Esophagus squamous epithelium (tissue), 4 donors: Measurements from ENCODE around the gene TMEM72.

Experiments
- CTCF ChIP-seq, 6 experiments: fragments of 450-650 bp in 4 of 6; fragments of 200-600 bp in 2 of 6; sonication (generic) in 2 of 6; IDR thresholded peaks; one replicate each; pipeline ENCODE4 v1.5.1; 2016 to 2019; ENCODE audit warnings: antibody characterized with exemption in 6 of 6, mild to moderate bottlenecking in 4 of 6, moderate library complexity in 4 of 6
- POLR2A ChIP-seq, 4 donors: fragments of 450-650 bp; IDR thresholded peaks; one replicate each; pipeline ENCODE4 v1.6.1; 2017; ENCODE audit warnings: antibody characterized with exemption in 4 of 4, mild to moderate bottlenecking in 4 of 4, moderate library complexity in 3 of 4

DNA sequence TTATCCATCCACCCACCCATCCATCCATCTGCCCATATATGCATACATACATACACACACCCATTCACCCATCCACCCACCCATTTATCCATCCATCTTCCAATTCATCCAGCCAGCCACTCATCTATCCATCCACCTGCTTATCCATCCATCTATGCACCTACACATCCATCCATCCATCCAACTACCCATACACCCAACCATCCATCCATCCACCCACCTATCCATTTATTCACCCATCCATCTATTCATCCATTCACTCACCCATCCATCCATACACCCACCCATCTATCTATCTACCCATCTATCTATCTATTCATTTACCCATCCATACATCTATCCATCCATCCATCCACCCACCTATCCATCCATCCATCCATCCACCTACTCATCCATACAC lies 17.3 kb downstream of the TMEM72 start:
- TF ChIP-seq POLR2A (IDR thresholded peaks at IDR 0.05) (no peak), CTCF (IDR thresholded peaks at IDR 0.05) (no peak)
